GM23338 (cell line): ENCODE results near the gene CLN6. TPM values are rescaled to one million over a fixed set of nuclear protein-coding genes. Genes with fewer than 3 reads are reported as not detected.
A peak's percentile ranks its signal among the peaks of the same experiment; 100 is the strongest.

ENCODE experiments used
- ATAC-seq: fragments of 200-7000 bp; cut with Tn5 transposase; 3 replicates; pipeline ENCODE4 v1.9.1; 2020
- DNase-seq: peaks from one replicate; pipeline ENCODE4 v3.0.0-alpha.2; 2015; ENCODE audit warnings: low spot score
- H2AFZ ChIP-seq: fragments of 200-600 bp; sonication (generic); 2 replicates; pipeline ENCODE4 v1.8.0; 2016; ENCODE audit warnings: antibody characterized with exemption, mild to moderate bottlenecking, moderate library complexity
- H3F3A ChIP-seq: fragments of 200-600 bp; sonication (generic); replicated peaks from 2 replicates; pipeline ENCODE4 v1.8.0; 2017; ENCODE audit warnings: antibody characterized with exemption, mixed run types, low read depth
- H3K27ac ChIP-seq: fragments of 200-600 bp; sonication (generic); 2 replicates; pipeline ENCODE4 v1.6.1; 2016; ENCODE audit warnings: low read depth
- H3K27me3 ChIP-seq: fragments of 200-600 bp; sonication (generic); 2 replicates; pipeline ENCODE4 v1.8.0; 2016; ENCODE audit warnings: mild to moderate bottlenecking, mixed run types, moderate library complexity; ENCODE audit not compliant: insufficient read depth
- H3K36me3 ChIP-seq: fragments of 200-600 bp; sonication (generic); 2 replicates; pipeline ENCODE4 v1.8.0; 2016; ENCODE audit warnings: mild to moderate bottlenecking; ENCODE audit not compliant: insufficient read depth
- H3K4me1 ChIP-seq: fragments of 200-600 bp; sonication (generic); 2 replicates; pipeline ENCODE4 v1.8.0; 2016; ENCODE audit warnings: mild to moderate bottlenecking, moderate library complexity; ENCODE audit not compliant: insufficient read depth
- H3K4me2 ChIP-seq: fragments of 200-600 bp; sonication (generic); 2 replicates; pipeline ENCODE4 v1.7.1; 2017; ENCODE audit warnings: mixed run types
- H3K4me3 ChIP-seq: fragments of 200-600 bp; sonication (generic); 2 replicates; pipeline ENCODE4 v1.6.1; 2016; ENCODE audit warnings: mixed run types
- H3K79me2 ChIP-seq: fragments of 200-600 bp; sonication (generic); replicated peaks from 2 replicates; pipeline ENCODE4 v1.8.0; 2017; ENCODE audit warnings: mild to moderate bottlenecking; ENCODE audit not compliant: insufficient read depth
- H3K9me2 ChIP-seq: fragments of 200-600 bp; sonication (generic); 2 replicates; pipeline ENCODE4 v1.8.0; 2017; ENCODE audit not compliant: insufficient read depth
- H4K20me1 ChIP-seq: fragments of 200-600 bp; sonication (generic); replicated peaks from 2 replicates; pipeline ENCODE4 v1.8.0; 2017; ENCODE audit warnings: mild to moderate bottlenecking; ENCODE audit not compliant: insufficient read depth
- H3K27ac Mint-ChIP-seq: 2 replicates; pipeline ENCODE4 v1.8.0; 2020; ENCODE audit warnings: inconsistent platforms, mild to moderate bottlenecking, moderate library complexity, mixed read lengths
- H3K27me3 Mint-ChIP-seq: 3 replicates; pipeline ENCODE4 v1.8.0; 2022; ENCODE audit warnings: low read depth, mild to moderate bottlenecking, moderate library complexity, mixed read lengths, inconsistent platforms; ENCODE audit not compliant: insufficient read depth, poor library complexity
- H3K36me3 Mint-ChIP-seq: 3 replicates; pipeline ENCODE4 v1.8.0; 2021; ENCODE audit warnings: low read depth, mild to moderate bottlenecking, inconsistent platforms, moderate library complexity, mixed read lengths
- H3K4me1 Mint-ChIP-seq: 3 replicates; pipeline ENCODE4 v1.8.0; 2020; ENCODE audit warnings: mild to moderate bottlenecking, inconsistent platforms, mixed read lengths
- H3K4me3 Mint-ChIP-seq: 3 replicates; pipeline ENCODE4 v1.8.0; 2021; ENCODE audit warnings: moderate library complexity, mild to moderate bottlenecking, inconsistent platforms, mixed read lengths
- H3K9me3 Mint-ChIP-seq: 3 replicates; pipeline ENCODE4 v1.8.0; 2020; ENCODE audit warnings: moderate library complexity, mild to moderate bottlenecking, inconsistent platforms, mixed read lengths
- POLR2AphosphoS5 ChIP-seq: IDR thresholded peaks from 2 replicates; pipeline ENCODE4 v1.6.1; 2016; ENCODE audit warnings: antibody characterized with exemption, low read depth
- ZNF331 ChIP-seq: fragments of 250-450 bp; sonication (Bioruptor Pico); IDR thresholded peaks from 2 replicates; pipeline ENCODE4 v1.5.0; 2020; ENCODE audit warnings: low read depth, mild to moderate bottlenecking, moderate library complexity
- polyA plus RNA-seq: library from polyadenylated mRNA; unstranded; fragments of >200 nt; fragmentation: Nextera tagmentation; extraction: Ambion mirVana; gene quantifications from 2 replicates; pipeline ENCODE4 v1.2.1, GENCODE V29; 2016
- total RNA-seq: library from RNA; depleted of rRNA; stranded (reverse); fragments of >200 nt; shearing (Covaris generic); gene quantifications from 2 replicates; pipeline ENCODE4 v1.2.3, GENCODE V29; 2014
- TF ChIP-seq, protein P1 (sequence below): fragments of 250-450 bp; sonication (Bioruptor Pico); IDR thresholded peaks from 2 replicates; pipeline ENCODE4 v1.5.0; 2020; ENCODE audit warnings: mild to moderate bottlenecking, moderate library complexity
- TF ChIP-seq, protein P2 (sequence below): IDR thresholded peaks from 2 replicates; pipeline ENCODE4 v1.6.1; 2016; ENCODE audit warnings: antibody characterized with exemption
- TF ChIP-seq, protein P3 (sequence below), 2 experiments: fragments of 200-600 bp in 1 of 2; sonication (generic) in 1 of 2; conservative IDR thresholded peaks; 2 replicates each; pipeline versions ENCODE4 v1.5.1 to v1.6.1; 2016 to 2017; ENCODE audit warnings: antibody characterized with exemption in 2 of 2, low read depth in 2 of 2, mild to moderate bottlenecking in 2 of 2, moderate library complexity in 1 of 2

Gene CLN6
- total and polyA plus RNA-seq, 2 experiments from 2014 or later: 20.7 to 69.5 TPM

DNA sequence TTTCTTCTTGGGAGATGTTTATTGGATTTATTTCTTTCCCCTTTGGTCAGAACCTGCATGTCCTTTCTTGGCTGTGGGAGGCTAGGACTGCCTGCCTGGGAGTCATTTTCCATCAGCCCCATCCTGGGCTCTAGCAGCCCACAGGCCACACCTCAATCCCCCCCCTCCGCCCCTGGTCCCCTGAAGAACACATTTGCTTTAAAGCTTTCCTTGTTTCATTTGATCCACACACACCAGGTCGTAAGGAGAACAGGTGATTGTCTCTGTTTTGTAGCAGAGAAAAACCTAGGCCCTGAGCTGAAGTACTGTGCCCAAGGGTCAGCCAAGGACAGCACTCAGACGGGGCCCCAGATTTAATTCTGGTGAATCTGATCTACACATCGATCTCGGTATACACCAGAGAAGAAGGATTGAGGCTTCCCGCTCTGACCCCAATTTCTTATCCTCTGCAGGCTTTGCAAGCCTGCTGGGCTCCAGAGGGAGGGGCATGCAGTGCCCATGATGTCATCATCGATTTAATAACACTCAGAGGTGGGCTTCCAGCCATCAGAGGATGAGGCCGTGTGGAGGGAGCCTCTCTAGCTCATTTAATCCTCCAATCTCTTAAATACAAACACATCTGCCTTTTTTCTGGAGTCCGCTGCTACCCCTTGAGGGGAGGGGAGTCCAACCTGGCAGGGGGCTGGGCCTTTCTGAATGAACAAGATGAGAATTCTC, 1.7 kb upstream of the CLN6 start (continued):
- TF ChIP-seq, protein P1, sequence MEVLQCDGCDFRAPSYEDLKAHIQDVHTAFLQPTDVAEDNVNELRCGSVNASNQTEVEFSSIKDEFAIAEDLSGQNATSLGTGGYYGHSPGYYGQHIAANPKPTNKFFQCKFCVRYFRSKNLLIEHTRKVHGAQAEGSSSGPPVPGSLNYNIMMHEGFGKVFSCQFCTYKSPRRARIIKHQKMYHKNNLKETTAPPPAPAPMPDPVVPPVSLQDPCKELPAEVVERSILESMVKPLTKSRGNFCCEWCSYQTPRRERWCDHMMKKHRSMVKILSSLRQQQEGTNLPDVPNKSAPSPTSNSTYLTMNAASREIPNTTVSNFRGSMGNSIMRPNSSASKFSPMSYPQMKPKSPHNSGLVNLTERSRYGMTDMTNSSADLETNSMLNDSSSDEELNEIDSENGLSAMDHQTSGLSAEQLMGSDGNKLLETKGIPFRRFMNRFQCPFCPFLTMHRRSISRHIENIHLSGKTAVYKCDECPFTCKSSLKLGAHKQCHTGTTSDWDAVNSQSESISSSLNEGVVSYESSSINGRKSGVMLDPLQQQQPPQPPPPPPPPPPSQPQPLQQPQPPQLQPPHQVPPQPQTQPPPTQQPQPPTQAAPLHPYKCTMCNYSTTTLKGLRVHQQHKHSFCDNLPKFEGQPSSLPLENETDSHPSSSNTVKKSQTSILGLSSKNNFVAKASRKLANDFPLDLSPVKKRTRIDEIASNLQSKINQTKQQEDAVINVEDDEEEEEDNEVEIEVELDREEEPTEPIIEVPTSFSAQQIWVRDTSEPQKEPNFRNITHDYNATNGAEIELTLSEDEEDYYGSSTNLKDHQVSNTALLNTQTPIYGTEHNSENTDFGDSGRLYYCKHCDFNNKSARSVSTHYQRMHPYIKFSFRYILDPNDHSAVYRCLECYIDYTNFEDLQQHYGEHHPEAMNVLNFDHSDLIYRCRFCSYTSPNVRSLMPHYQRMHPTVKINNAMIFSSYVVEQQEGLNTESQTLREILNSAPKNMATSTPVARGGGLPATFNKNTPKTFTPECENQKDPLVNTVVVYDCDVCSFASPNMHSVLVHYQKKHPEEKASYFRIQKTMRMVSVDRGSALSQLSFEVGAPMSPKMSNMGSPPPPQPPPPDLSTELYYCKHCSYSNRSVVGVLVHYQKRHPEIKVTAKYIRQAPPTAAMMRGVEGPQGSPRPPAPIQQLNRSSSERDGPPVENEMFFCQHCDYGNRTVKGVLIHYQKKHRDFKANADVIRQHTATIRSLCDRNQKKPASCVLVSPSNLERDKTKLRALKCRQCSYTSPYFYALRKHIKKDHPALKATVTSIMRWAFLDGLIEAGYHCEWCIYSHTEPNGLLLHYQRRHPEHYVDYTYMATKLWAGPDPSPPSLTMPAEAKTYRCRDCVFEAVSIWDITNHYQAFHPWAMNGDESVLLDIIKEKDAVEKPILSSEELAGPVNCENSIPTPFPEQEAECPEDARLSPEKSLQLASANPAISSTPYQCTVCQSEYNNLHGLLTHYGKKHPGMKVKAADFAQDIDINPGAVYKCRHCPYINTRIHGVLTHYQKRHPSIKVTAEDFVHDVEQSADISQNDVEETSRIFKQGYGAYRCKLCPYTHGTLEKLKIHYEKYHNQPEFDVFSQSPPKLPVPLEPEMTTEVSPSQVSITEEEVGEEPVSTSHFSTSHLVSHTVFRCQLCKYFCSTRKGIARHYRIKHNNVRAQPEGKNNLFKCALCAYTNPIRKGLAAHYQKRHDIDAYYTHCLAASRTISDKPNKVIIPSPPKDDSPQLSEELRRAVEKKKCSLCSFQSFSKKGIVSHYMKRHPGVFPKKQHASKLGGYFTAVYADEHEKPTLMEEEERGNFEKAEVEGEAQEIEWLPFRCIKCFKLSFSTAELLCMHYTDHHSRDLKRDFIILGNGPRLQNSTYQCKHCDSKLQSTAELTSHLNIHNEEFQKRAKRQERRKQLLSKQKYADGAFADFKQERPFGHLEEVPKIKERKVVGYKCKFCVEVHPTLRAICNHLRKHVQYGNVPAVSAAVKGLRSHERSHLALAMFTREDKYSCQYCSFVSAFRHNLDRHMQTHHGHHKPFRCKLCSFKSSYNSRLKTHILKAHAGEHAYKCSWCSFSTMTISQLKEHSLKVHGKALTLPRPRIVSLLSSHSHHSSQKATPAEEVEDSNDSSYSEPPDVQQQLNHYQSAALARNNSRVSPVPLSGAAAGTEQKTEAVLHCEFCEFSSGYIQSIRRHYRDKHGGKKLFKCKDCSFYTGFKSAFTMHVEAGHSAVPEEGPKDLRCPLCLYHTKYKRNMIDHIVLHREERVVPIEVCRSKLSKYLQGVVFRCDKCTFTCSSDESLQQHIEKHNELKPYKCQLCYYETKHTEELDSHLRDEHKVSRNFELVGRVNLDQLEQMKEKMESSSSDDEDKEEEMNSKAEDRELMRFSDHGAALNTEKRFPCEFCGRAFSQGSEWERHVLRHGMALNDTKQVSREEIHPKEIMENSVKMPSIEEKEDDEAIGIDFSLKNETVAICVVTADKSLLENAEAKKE (CRISPR knock-in tag): no peak
- TF ChIP-seq, protein P2, sequence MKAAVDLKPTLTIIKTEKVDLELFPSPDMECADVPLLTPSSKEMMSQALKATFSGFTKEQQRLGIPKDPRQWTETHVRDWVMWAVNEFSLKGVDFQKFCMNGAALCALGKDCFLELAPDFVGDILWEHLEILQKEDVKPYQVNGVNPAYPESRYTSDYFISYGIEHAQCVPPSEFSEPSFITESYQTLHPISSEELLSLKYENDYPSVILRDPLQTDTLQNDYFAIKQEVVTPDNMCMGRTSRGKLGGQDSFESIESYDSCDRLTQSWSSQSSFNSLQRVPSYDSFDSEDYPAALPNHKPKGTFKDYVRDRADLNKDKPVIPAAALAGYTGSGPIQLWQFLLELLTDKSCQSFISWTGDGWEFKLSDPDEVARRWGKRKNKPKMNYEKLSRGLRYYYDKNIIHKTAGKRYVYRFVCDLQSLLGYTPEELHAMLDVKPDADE: no peak
- no peak for TF ChIP-seq ZNF331 (CRISPR knock-in tag)

DNA sequence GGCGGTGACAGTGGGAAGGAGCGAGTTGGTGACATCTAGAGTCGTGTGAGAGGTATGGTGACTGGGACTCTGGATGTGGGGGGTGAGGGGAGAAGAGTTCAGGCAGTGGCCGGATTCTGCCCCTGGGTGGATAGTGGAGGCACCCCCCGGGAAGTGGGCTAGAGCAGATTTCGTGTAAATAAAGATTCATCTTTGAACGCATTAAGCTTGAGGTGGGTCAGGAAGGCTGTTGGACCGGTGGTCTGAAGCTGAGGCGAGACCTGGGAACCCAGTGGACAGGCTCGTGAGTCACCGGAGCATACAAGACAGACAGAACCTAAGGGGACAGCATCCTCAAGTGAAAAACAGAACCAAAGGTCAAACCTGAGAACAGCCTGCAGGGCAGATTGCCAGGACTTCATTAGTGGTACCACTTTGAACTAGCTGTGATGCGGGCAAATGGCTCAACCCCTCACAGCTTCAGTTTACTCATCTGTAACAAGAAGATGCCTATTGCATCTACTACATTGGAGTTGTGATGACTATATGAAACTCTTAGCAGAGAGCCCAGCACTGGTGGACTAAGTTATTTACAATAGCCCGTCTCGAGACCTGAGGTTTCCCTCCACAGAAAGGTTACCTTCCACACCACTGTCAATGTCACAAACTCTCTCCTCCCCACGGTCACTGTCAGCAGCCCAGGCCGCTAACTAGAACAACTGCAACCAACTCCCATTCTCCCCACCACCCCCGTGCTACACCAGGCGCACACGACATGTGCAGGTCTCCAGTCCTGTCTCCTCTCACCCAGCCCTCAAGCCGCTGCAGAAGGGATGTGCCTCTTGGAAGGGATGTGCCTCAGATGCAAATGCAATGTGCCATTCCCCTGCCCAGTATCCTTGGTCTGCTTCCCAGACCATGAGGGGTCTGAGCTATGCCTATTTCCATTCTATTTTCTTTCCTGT, 901 bp upstream of the CLN6 start:
- Mint-ChIP-seq H3K4me1 (peaks cover 42% of the 10 kb centered on the region), H3K27me3 (peaks cover 21% of the 10 kb centered on the region), H3K36me3 (0 out of 3 replicates have a peak, but pooled peaks cover 5% of the 10 kb centered on the region), H3K4me3 (peak overlapping the region; percentile 82), H3K9me3 (no peaks in the 10 kb centered on the region; the same call in 2 of the 3 replicates), H3K27ac (peak overlapping the region; percentile 51; the same call in 1 of the 2 replicates)
- Histone ChIP-seq H3K4me3 (peak overlapping the region; percentile 94), H3K27me3 (no peaks in the 10 kb centered on the region), H3K4me1 (peaks cover 17% of the 10 kb centered on the region; the same call in 1 of the 2 replicates), H3K9me2 (no peaks in the 10 kb centered on the region), H3K79me2 (peaks cover 36% of the 10 kb centered on the region), H4K20me1 (peaks cover 27% of the 10 kb centered on the region), H3F3A (peaks cover 13% of the 10 kb centered on the region), H3K4me2 (peak overlapping the region; percentile 100), H3K36me3 (no peaks in the 10 kb centered on the region), H2AFZ (peak overlapping the region; percentile 99), H3K27ac (no peak overlapping the region)
- DNase-seq: no peak
- TF ChIP-seq, protein P3, sequence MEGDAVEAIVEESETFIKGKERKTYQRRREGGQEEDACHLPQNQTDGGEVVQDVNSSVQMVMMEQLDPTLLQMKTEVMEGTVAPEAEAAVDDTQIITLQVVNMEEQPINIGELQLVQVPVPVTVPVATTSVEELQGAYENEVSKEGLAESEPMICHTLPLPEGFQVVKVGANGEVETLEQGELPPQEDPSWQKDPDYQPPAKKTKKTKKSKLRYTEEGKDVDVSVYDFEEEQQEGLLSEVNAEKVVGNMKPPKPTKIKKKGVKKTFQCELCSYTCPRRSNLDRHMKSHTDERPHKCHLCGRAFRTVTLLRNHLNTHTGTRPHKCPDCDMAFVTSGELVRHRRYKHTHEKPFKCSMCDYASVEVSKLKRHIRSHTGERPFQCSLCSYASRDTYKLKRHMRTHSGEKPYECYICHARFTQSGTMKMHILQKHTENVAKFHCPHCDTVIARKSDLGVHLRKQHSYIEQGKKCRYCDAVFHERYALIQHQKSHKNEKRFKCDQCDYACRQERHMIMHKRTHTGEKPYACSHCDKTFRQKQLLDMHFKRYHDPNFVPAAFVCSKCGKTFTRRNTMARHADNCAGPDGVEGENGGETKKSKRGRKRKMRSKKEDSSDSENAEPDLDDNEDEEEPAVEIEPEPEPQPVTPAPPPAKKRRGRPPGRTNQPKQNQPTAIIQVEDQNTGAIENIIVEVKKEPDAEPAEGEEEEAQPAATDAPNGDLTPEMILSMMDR (conservative IDR thresholded peaks at IDR 0.05; ENCODE audit: low read depth in 2 of 2): peak in 1 of 2 experiments; percentile 24; a peak in 1 of 4 replicates
- no peak for TF ChIP-seq POLR2AphosphoS5
- peak; percentile 1; the same call in 1 of the 3 replicates for ATAC-seq
